Endothelial cell of umbilical vein (primary cell): Measurements from ENCODE around the gene ZNF324.

Experiments used
- EZH2 ChIP-seq: IDR thresholded peaks from 2 replicates; pipeline ENCODE4 v1.6.1; 2012; ENCODE audit warnings: borderline replicate concordance, low read depth, mild to moderate bottlenecking, moderate library complexity, low read length, inconsistent platforms; ENCODE audit not compliant: severe bottlenecking
- POLR2A ChIP-seq: IDR thresholded peaks from 2 replicates; pipeline ENCODE4 v1.6.1; 2012; ENCODE audit warnings: low read depth, mild to moderate bottlenecking, control low read depth, low read length
- POLR2AphosphoS5 ChIP-seq: IDR thresholded peaks from 2 replicates; pipeline ENCODE4 v1.6.1; 2012; ENCODE audit warnings: low read depth, mild to moderate bottlenecking, control low read depth, low read length, moderate library complexity; ENCODE audit not compliant: insufficient read depth
- TF ChIP-seq, protein P1 (sequence below), 2 donors: IDR thresholded peaks; 1 replicate in 1 of 2; 2 replicates in 1 of 2; pipeline ENCODE4 v1.5.1; 2011; ENCODE audit warnings: low read length in 2 of 2, mild to moderate bottlenecking in 2 of 2, moderate library complexity in 2 of 2, control low read depth in 1 of 2, inconsistent platforms in 1 of 2, low read depth in 1 of 2; ENCODE audit not compliant: insufficient read depth in 1 of 2; ENCODE audit errors: extremely low read depth in 1 of 2

GRCh38 chr19:58474997-58475713, 8.3 kb downstream of the ZNF324 start:
- TF ChIP-seq POLR2A = no peak
- TF ChIP-seq POLR2AphosphoS5 = no peak
- TF ChIP-seq, protein P1, sequence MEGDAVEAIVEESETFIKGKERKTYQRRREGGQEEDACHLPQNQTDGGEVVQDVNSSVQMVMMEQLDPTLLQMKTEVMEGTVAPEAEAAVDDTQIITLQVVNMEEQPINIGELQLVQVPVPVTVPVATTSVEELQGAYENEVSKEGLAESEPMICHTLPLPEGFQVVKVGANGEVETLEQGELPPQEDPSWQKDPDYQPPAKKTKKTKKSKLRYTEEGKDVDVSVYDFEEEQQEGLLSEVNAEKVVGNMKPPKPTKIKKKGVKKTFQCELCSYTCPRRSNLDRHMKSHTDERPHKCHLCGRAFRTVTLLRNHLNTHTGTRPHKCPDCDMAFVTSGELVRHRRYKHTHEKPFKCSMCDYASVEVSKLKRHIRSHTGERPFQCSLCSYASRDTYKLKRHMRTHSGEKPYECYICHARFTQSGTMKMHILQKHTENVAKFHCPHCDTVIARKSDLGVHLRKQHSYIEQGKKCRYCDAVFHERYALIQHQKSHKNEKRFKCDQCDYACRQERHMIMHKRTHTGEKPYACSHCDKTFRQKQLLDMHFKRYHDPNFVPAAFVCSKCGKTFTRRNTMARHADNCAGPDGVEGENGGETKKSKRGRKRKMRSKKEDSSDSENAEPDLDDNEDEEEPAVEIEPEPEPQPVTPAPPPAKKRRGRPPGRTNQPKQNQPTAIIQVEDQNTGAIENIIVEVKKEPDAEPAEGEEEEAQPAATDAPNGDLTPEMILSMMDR (IDR thresholded peaks at IDR 0.05; ENCODE audit: extremely low read depth in 1 of 2, insufficient read depth in 1 of 2, low read depth in 1 of 2, low read length in 2 of 2) = no peak
- TF ChIP-seq EZH2 = no peak
